Smooth muscle cell (in vitro differentiated cells): ENCODE measurements around the gene CLHC1. TPM values are rescaled to one million over a fixed set of nuclear protein-coding genes. Genes with fewer than 3 reads are reported as not detected.
"Not testable (repeated sequence)": the region's sequence is repeated elsewhere in the genome, so short reads cannot be mapped to it uniquely, and the experiment has no call there.

Experiments used
- DNase-seq: peaks from one replicate; lab custom pipeline; 2025; ENCODE audit not compliant: unreplicated experiment; lab: John Stamatoyannopoulos, UW
- H2AFZ ChIP-seq: fragments of 200-600 bp; sonication (generic); 2 replicates; pipeline ENCODE4 v1.6.0; 2016; ENCODE audit warnings: antibody characterized with exemption, low read depth, mild to moderate bottlenecking
- H3F3A ChIP-seq: fragments of 200-600 bp; sonication (generic); 2 replicates; pipeline ENCODE4 v1.6.0; 2017; ENCODE audit warnings: antibody characterized with exemption, low read depth
- H3K27ac ChIP-seq: fragments of 200-600 bp; sonication (generic); 2 replicates; pipeline ENCODE4 v1.5.1; 2016; ENCODE audit warnings: low read depth, mild to moderate bottlenecking
- H3K27me3 ChIP-seq: fragments of 200-600 bp; sonication (generic); 2 replicates; pipeline ENCODE4 v1.6.1; 2016; ENCODE audit warnings: low read depth, mild to moderate bottlenecking
- H3K36me3 ChIP-seq: fragments of 200-600 bp; sonication (generic); 2 replicates; pipeline ENCODE4 v1.5.1; 2016; ENCODE audit warnings: low read depth
- H3K4me1 ChIP-seq: fragments of 200-600 bp; sonication (generic); 2 replicates; pipeline ENCODE4 v1.5.1; 2016; ENCODE audit warnings: low read depth
- H3K4me2 ChIP-seq: fragments of 200-600 bp; sonication (generic); 2 replicates; pipeline ENCODE4 v1.6.0; 2016; ENCODE audit warnings: mild to moderate bottlenecking
- H3K4me3 ChIP-seq: fragments of 200-600 bp; sonication (generic); 2 replicates; pipeline ENCODE4 v1.5.1; 2016; ENCODE audit warnings: mild to moderate bottlenecking
- H3K79me2 ChIP-seq: fragments of 200-600 bp; sonication (generic); 2 replicates; pipeline ENCODE4 v1.6.0; 2016; ENCODE audit warnings: low read depth, mild to moderate bottlenecking
- H3K9ac ChIP-seq: fragments of 200-600 bp; sonication (generic); 2 replicates; pipeline ENCODE4 v1.6.0; 2016; ENCODE audit warnings: low read depth
- H3K9me3 ChIP-seq: fragments of 200-600 bp; sonication (generic); replicated peaks from 2 replicates; pipeline ENCODE4 v1.5.1; 2016; ENCODE audit warnings: low read depth
- H4K20me1 ChIP-seq: fragments of 200-600 bp; sonication (generic); 2 replicates; pipeline ENCODE4 v1.6.0; 2016; ENCODE audit warnings: low read depth
- CTCF ChIP-seq: fragments of 200-600 bp; sonication (generic); IDR thresholded peaks from 2 replicates; pipeline ENCODE4 v1.5.1; 2017; ENCODE audit warnings: borderline replicate concordance, mild to moderate bottlenecking, antibody characterized with exemption; ENCODE audit not compliant: insufficient read depth, poor library complexity, severe bottlenecking
- WGBS: methylation state at CpG from one replicate; pipeline ENCODE4 v1.1.7; 2016; ENCODE audit warnings: low lambda C conversion rate; 5-methylcytosine and 5-hydroxymethylcytosine counted together
- polyA plus RNA-seq: library from polyadenylated mRNA; unstranded; fragments of >200 nt; fragmentation: Nextera tagmentation; extraction: Ambion mirVana; gene quantifications from 2 replicates; pipeline ENCODE4 v1.2.1, GENCODE V29; 2016
- total RNA-seq: library from RNA; depleted of rRNA; stranded (reverse); fragments of >200 nt; gene quantifications from 2 replicates; pipeline ENCODE4 v1.2.3, GENCODE V29; 2014

Gene CLHC1
- total and polyA plus RNA-seq, 2 experiments from 2014 or later = 10.0 to 14.4 TPM

GRCh38 chr2:55146263-55146662 is 85.8 kb downstream of the CLHC1 start:
- Histone ChIP-seq H2AFZ (no peak overlapping the region), H3K9ac (no peak overlapping the region), H3F3A (no peaks in the 10 kb centered on the region), H4K20me1 (no peaks in the 10 kb centered on the region), H3K79me2 (no peaks in the 10 kb centered on the region), H3K36me3 (no peaks in the 10 kb centered on the region), H3K4me2 (no peak overlapping the region), H3K4me1 (no peaks in the 10 kb centered on the region), H3K27ac (no peak overlapping the region), H3K4me3 (no peak overlapping the region), H3K9me3 (no peaks in the 10 kb centered on the region), H3K27me3 (no peaks in the 10 kb centered on the region)
- DNase-seq = no peak
- no peak for TF ChIP-seq CTCF
- 98% methylated on average over 2 of the region's 2 CpGs for WGBS

GRCh38 chr2:55144922-55145820 is 86.9 kb downstream of the CLHC1 start:
- Histone ChIP-seq H4K20me1 (no peaks in the 10 kb centered on the region), H3K9ac (no peak overlapping the region), H3K27ac (no peak overlapping the region), H3K4me1 (no peaks in the 10 kb centered on the region), H3K79me2 (no peaks in the 10 kb centered on the region), H3K27me3 (no peaks in the 10 kb centered on the region), H2AFZ (no peak overlapping the region), H3K4me2 (no peak overlapping the region), H3K4me3 (no peak overlapping the region), H3F3A (no peaks in the 10 kb centered on the region), H3K36me3 (no peaks in the 10 kb centered on the region), H3K9me3 (no peaks in the 10 kb centered on the region)
- DNase-seq = no peak
- WGBS = 86% methylated on average over 12 of the region's 12 CpGs
- TF ChIP-seq CTCF = no peak

- H4K20me1 ChIP-seq, H3K4me3 ChIP-seq, H3K79me2 ChIP-seq, H3K27ac ChIP-seq, H3K9ac ChIP-seq, H3K4me2 ChIP-seq, H3K4me1 ChIP-seq, H3K27me3 ChIP-seq, H3K9me3 ChIP-seq, H3K36me3 ChIP-seq, H3F3A ChIP-seq, H2AFZ ChIP-seq, DNase-seq: not testable (repeated sequence)
- WGBS = 97% methylated on average over 2 of the region's 2 CpGs
Observed at GRCh38 chr2:55143706-55144105, 88.4 kb downstream of the CLHC1 start.

GRCh38 chr2:55142518-55142917 is 89.6 kb downstream of the CLHC1 start:
- Histone ChIP-seq H3K4me2 (no peak overlapping the region), H3K27ac (no peak overlapping the region), H3F3A (no peaks in the 10 kb centered on the region), H2AFZ (no peak overlapping the region), H3K9me3 (no peaks in the 10 kb centered on the region), H3K9ac (no peak overlapping the region), H3K4me1 (peaks cover 6% of the 10 kb centered on the region), H3K36me3 (no peaks in the 10 kb centered on the region), H3K27me3 (no peaks in the 10 kb centered on the region), H3K4me3 (no peak overlapping the region), H4K20me1 (no peaks in the 10 kb centered on the region), H3K79me2 (no peaks in the 10 kb centered on the region)
- no peak for TF ChIP-seq CTCF
- 97% methylated on average over 2 of the region's 2 CpGs for WGBS
- no peak for DNase-seq
